Endothelial cell (in vitro differentiated cells): ENCODE data around the gene UBA1. TPM values are rescaled to one million over a fixed set of nuclear protein-coding genes. Genes with fewer than 3 reads are reported as not detected.

Source experiments
- DNase-seq: peaks from one replicate; pipeline ENCODE4 v3.0.0; 2021; ENCODE audit warnings: low spot score
- H3K27ac Mint-ChIP-seq: one replicate; pipeline ENCODE4 v1.8.0; 2021; ENCODE audit warnings: mixed read lengths, inconsistent platforms; ENCODE audit not compliant: unreplicated experiment
- H3K27me3 Mint-ChIP-seq: one replicate; pipeline ENCODE4 v1.8.0; 2021; ENCODE audit warnings: mild to moderate bottlenecking, moderate library complexity, mixed read lengths, inconsistent platforms; ENCODE audit not compliant: unreplicated experiment
- H3K36me3 Mint-ChIP-seq: one replicate; pipeline ENCODE4 v1.8.0; 2021; ENCODE audit warnings: mild to moderate bottlenecking, low read depth, mixed read lengths, inconsistent platforms; ENCODE audit not compliant: unreplicated experiment
- H3K4me1 Mint-ChIP-seq: one replicate; pipeline ENCODE4 v1.8.0; 2021; ENCODE audit warnings: mild to moderate bottlenecking, mixed read lengths, inconsistent platforms; ENCODE audit not compliant: unreplicated experiment
- H3K4me3 Mint-ChIP-seq: one replicate; pipeline ENCODE4 v1.8.0; 2021; ENCODE audit warnings: mild to moderate bottlenecking, mixed read lengths, inconsistent platforms; ENCODE audit not compliant: unreplicated experiment
- H3K9me3 Mint-ChIP-seq: one replicate; pipeline ENCODE4 v1.8.0; 2021; ENCODE audit warnings: mixed read lengths, inconsistent platforms; ENCODE audit not compliant: unreplicated experiment
- total RNA-seq: library from RNA; stranded (reverse); fragmentation: NEBNext Ultra II Directional; extraction: Animal tissue kit (Norgen Biotek cat#: 25700); gene quantifications from one replicate; pipeline ENCODE4 v1.2.1, GENCODE V29; 2021; ENCODE audit not compliant: unreplicated experiment
- TF ChIP-seq, protein P1 (sequence below): fragments of 200-600 bp; sonication (generic); IDR thresholded peaks from one replicate; pipeline ENCODE4 v1.5.0; 2021; ENCODE audit warnings: antibody characterized with exemption; ENCODE audit not compliant: unreplicated experiment

Gene UBA1
- total RNA-seq, 1 donor from 2014 or later = 246 TPM

DNA sequence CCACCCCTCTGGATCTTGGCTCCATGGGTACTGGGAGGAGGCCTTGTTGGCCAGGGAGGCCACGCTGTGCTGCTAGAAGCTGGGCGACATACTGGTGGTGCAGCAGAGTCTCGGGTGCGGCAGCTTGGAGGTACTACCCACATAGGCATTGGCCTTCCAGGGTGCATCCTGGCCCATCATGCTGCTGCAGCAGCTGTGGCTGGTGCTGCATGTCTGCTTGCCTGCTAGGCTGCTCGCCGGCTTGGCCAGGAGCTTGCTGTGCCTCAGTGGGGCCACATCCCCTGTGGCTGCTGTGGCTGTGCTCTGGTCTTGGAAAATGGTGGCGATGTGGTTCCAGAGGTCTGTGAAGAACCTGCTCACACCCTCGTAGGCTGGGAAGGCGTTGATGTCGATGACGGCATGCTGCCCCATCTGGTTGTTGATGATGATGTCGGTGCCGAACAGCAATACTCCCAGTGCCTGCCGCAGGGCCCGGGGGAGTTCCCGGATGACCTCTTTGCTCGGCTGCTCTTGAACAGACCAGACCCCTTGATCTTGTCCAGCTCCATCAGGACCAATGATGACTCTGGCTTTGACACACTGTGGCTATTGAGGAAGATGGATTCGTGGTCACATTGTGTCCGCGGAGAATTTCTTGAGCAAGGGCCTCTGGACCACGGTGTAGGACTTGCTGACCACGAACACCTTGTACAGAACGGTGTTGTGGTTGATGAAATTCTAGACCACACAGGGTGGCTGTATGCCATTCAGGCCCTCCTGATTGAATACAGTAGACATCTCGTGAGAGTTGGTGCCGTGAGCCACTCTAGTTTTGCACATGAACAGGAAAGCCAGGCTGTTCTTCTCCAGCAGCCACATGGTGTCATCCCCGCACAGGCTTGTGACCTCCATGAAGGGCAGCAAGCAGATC, 36.8 kb upstream of the UBA1 start:
- H3K9me3 Mint-ChIP-seq = no peaks in the 10 kb centered on the region
- TF ChIP-seq, protein P1, sequence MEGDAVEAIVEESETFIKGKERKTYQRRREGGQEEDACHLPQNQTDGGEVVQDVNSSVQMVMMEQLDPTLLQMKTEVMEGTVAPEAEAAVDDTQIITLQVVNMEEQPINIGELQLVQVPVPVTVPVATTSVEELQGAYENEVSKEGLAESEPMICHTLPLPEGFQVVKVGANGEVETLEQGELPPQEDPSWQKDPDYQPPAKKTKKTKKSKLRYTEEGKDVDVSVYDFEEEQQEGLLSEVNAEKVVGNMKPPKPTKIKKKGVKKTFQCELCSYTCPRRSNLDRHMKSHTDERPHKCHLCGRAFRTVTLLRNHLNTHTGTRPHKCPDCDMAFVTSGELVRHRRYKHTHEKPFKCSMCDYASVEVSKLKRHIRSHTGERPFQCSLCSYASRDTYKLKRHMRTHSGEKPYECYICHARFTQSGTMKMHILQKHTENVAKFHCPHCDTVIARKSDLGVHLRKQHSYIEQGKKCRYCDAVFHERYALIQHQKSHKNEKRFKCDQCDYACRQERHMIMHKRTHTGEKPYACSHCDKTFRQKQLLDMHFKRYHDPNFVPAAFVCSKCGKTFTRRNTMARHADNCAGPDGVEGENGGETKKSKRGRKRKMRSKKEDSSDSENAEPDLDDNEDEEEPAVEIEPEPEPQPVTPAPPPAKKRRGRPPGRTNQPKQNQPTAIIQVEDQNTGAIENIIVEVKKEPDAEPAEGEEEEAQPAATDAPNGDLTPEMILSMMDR = no peak
- H3K4me3 Mint-ChIP-seq = no peak overlapping the region
- H3K4me1 Mint-ChIP-seq = no peaks in the 10 kb centered on the region
- no peaks in the 10 kb centered on the region for H3K36me3 Mint-ChIP-seq
- no peaks in the 10 kb centered on the region for H3K27me3 Mint-ChIP-seq
- DNase-seq = no peak
- H3K27ac Mint-ChIP-seq = no peak overlapping the region

GRCh38 chrX:47158131-47158530, 35.5 kb upstream of the UBA1 start:
- TF ChIP-seq, protein P1 = peak; percentile 12
- no peaks in the 10 kb centered on the region for H3K4me1 Mint-ChIP-seq
- no peak for DNase-seq
- H3K36me3 Mint-ChIP-seq = no peaks in the 10 kb centered on the region
- no peak overlapping the region for H3K4me3 Mint-ChIP-seq
- H3K27me3 Mint-ChIP-seq = no peaks in the 10 kb centered on the region
- no peak overlapping the region for H3K27ac Mint-ChIP-seq
- no peaks in the 10 kb centered on the region for H3K9me3 Mint-ChIP-seq

DNA sequence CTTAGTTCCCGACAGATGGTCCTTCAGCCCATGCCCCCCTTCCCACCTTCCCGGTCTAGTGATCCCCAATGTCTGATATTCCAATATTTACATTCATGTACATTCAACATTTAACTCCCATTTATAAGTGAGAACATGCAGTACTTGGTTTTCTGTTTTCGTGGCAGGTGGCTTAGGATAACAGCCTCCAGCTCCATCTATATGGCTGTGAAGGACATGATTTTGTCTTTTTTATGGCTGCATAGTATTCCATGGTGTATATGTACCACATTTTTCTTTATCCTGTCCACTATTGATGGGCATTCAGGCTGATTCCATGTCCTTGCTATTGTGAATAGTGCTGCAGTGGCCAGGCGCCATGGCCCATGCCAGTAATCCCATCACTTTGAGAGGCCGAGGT, 34.8 kb upstream of the UBA1 start:
- no peak overlapping the region for H3K4me3 Mint-ChIP-seq
- DNase-seq = no peak
- H3K36me3 Mint-ChIP-seq = no peaks in the 10 kb centered on the region
- H3K27ac Mint-ChIP-seq = no peak overlapping the region
- H3K4me1 Mint-ChIP-seq = no peaks in the 10 kb centered on the region
- TF ChIP-seq, protein P1 = no peak
- H3K9me3 Mint-ChIP-seq = no peaks in the 10 kb centered on the region
- H3K27me3 Mint-ChIP-seq = no peaks in the 10 kb centered on the region

GRCh38 chrX:47160781-47161180, 32.8 kb upstream of the UBA1 start:
- no peaks in the 10 kb centered on the region for H3K27me3 Mint-ChIP-seq
- H3K27ac Mint-ChIP-seq = no peak overlapping the region
- H3K4me3 Mint-ChIP-seq = no peak overlapping the region
- no peaks in the 10 kb centered on the region for H3K4me1 Mint-ChIP-seq
- no peaks in the 10 kb centered on the region for H3K9me3 Mint-ChIP-seq
- DNase-seq = no peak
- no peaks in the 10 kb centered on the region for H3K36me3 Mint-ChIP-seq
- TF ChIP-seq, protein P1 = no peak

- H3K9me3 Mint-ChIP-seq = no peaks in the 10 kb centered on the region
- no peak for DNase-seq
- TF ChIP-seq, protein P1 = no peak
- H3K4me1 Mint-ChIP-seq = no peaks in the 10 kb centered on the region
- no peak overlapping the region for H3K27ac Mint-ChIP-seq
- H3K4me3 Mint-ChIP-seq = no peak overlapping the region
- H3K27me3 Mint-ChIP-seq = no peaks in the 10 kb centered on the region
- H3K36me3 Mint-ChIP-seq = no peaks in the 10 kb centered on the region
Measured at GRCh38 chrX:47162927-47163583, 30.6 kb upstream of the UBA1 start.
